Rectal smooth muscle tissue (tissue), 1 donor: ENCODE data around the gene RAB38.

Experiments used
- H3K27ac ChIP-seq: one replicate; pipeline ENCODE4 v1.7.0; 2013; ENCODE audit warnings: low read depth, low read length, inconsistent platforms
- H3K27me3 ChIP-seq: one replicate; pipeline ENCODE4 v1.7.0; 2013; ENCODE audit warnings: low read length; ENCODE audit not compliant: control insufficient read depth, insufficient read depth
- H3K36me3 ChIP-seq: one replicate; pipeline ENCODE4 v1.7.0; 2013; ENCODE audit warnings: low read length; ENCODE audit not compliant: control insufficient read depth, insufficient read depth
- H3K4me1 ChIP-seq: one replicate; pipeline ENCODE4 v1.7.0; 2013; ENCODE audit warnings: low read length; ENCODE audit not compliant: control insufficient read depth, insufficient read depth
- H3K4me3 ChIP-seq: one replicate; pipeline ENCODE4 v1.7.0; 2013; ENCODE audit warnings: low read length
- H3K9ac ChIP-seq: one replicate; pipeline ENCODE4 v1.7.0; 2013; ENCODE audit warnings: low read length

RAB38 gene

DNA sequence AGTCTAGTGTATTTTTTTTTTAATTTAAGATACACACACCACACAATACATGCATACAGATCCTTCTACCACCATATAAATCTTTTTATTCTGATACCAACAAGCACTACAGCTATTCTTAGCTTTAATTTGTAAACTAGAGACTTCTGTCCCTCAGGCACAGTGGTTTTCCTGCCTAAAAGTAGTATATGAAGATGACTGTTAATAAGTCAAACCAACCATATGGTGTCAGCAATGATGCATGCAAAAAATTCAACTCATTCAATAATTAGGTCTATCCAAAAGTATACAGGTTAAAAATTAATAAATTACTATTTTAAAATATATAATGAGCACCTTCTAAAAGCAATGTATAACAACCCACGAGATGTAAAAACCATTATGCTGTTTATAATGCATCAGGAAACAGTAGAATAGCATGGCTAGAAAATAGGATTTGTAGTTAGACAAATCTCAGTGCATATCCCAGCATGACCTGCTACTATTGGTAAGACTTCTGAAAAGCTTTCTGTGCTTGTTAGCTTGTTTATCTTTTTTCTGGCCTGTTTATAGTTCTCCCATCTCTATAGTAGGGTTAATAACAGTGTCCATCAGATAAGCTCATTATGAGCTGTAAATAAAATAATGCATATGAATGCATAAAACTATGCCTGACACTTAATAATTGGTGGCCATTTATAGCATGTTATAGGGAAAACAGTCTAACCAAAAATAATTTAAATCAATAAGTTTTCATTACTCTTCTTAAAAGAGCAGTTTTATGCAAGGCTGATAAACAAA lies 10.2 kb downstream of the RAB38 start:
- Histone ChIP-seq H3K27me3 (no peaks in the 10 kb centered on the region), H3K36me3 (no peaks in the 10 kb centered on the region)

GRCh38 chr11:88164320-88164719 lies 10.9 kb downstream of the RAB38 start:
- Histone ChIP-seq H3K9ac (no peak overlapping the region), H3K4me1 (no peaks in the 10 kb centered on the region), H3K4me3 (no peak overlapping the region), H3K36me3 (no peaks in the 10 kb centered on the region), H3K27me3 (no peaks in the 10 kb centered on the region), H3K27ac (no peak overlapping the region)

More for the DNA sequence above, 10.2 kb downstream of the RAB38 start:
- Histone ChIP-seq H3K9ac (no peak overlapping the region), H3K4me1 (no peaks in the 10 kb centered on the region), H3K4me3 (no peak overlapping the region), H3K27ac (no peak overlapping the region)

- no peak overlapping the region for H3K9ac ChIP-seq
- no peaks in the 10 kb centered on the region for H3K36me3 ChIP-seq
- no peak overlapping the region for H3K4me3 ChIP-seq
- no peaks in the 10 kb centered on the region for H3K27me3 ChIP-seq
- H3K27ac ChIP-seq, result no peak overlapping the region
- no peaks in the 10 kb centered on the region for H3K4me1 ChIP-seq
Measured at GRCh38 chr11:88158081-88158480, 17.2 kb downstream of the RAB38 start.

- Histone ChIP-seq H3K27ac (no peak overlapping the region), H3K4me1 (peaks cover 2% of the 10 kb centered on the region), H3K36me3 (no peaks in the 10 kb centered on the region)
Measured at GRCh38 chr11:88157370-88157769, 17.9 kb downstream of the RAB38 start.

DNA sequence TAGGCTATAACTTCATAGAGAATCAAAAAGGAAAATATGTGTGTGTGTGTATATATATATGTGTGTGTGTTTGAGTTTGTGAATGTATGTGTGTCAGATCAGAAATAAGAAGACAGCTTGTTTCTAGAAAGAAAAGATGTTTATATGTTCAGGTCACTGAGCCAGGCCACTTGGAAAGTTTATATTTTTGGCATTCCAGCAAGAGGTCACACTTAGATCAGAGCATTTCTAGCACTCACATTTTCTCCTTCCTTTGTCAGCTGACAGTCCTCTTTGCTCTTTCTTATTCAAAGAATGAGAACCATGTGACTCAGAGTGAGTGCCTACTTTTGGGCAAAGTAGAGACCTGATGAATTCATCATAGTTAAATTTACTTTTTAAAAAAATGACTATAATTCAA lies 22.9 kb downstream of the RAB38 start:
- Histone ChIP-seq H3K4me1 (peaks cover 3% of the 10 kb centered on the region), H3K36me3 (no peaks in the 10 kb centered on the region), H3K27me3 (no peaks in the 10 kb centered on the region), H3K27ac (no peak overlapping the region), H3K9ac (no peak overlapping the region), H3K4me3 (no peak overlapping the region)

More at GRCh38 chr11:88157370-88157769, 17.9 kb downstream of the RAB38 start:
- no peak overlapping the region for H3K9ac ChIP-seq
- no peak overlapping the region for H3K4me3 ChIP-seq
- no peaks in the 10 kb centered on the region for H3K27me3 ChIP-seq

- Histone ChIP-seq H3K4me3 (no peak overlapping the region), H3K27ac (no peak overlapping the region), H3K27me3 (no peaks in the 10 kb centered on the region), H3K36me3 (no peaks in the 10 kb centered on the region), H3K4me1 (peaks cover 3% of the 10 kb centered on the region), H3K9ac (no peak overlapping the region)
Measured at GRCh38 chr11:88151709-88152265, 23.5 kb downstream of the RAB38 start.

GRCh38 chr11:88146106-88146505 lies 29.1 kb downstream of the RAB38 start:
- Histone ChIP-seq H3K4me3 (no peak overlapping the region), H3K27me3 (no peaks in the 10 kb centered on the region), H3K4me1 (no peaks in the 10 kb centered on the region), H3K27ac (no peak overlapping the region), H3K9ac (no peak overlapping the region), H3K36me3 (no peaks in the 10 kb centered on the region)

GRCh38 chr11:88139865-88140264 lies 35.4 kb downstream of the RAB38 start:
- Histone ChIP-seq H3K9ac (no peak overlapping the region), H3K27me3 (no peaks in the 10 kb centered on the region), H3K4me1 (no peaks in the 10 kb centered on the region), H3K4me3 (no peak overlapping the region), H3K27ac (no peak overlapping the region), H3K36me3 (no peaks in the 10 kb centered on the region)

- H3K27ac ChIP-seq, result no peak overlapping the region
- H3K4me1 ChIP-seq, result no peaks in the 10 kb centered on the region
- no peaks in the 10 kb centered on the region for H3K27me3 ChIP-seq
Measured at GRCh38 chr11:88131764-88132470, 43.3 kb downstream of the RAB38 start.

GRCh38 chr11:88122956-88123355 lies 52.3 kb downstream of the RAB38 start:
- Histone ChIP-seq H3K36me3 (no peaks in the 10 kb centered on the region), H3K27ac (no peak overlapping the region), H3K27me3 (no peaks in the 10 kb centered on the region), H3K4me1 (no peaks in the 10 kb centered on the region), H3K4me3 (no peak overlapping the region), H3K9ac (no peak overlapping the region)

More at GRCh38 chr11:88131764-88132470, 43.3 kb downstream of the RAB38 start:
- Histone ChIP-seq H3K4me3 (no peak overlapping the region), H3K36me3 (no peaks in the 10 kb centered on the region), H3K9ac (no peak overlapping the region)

DNA sequence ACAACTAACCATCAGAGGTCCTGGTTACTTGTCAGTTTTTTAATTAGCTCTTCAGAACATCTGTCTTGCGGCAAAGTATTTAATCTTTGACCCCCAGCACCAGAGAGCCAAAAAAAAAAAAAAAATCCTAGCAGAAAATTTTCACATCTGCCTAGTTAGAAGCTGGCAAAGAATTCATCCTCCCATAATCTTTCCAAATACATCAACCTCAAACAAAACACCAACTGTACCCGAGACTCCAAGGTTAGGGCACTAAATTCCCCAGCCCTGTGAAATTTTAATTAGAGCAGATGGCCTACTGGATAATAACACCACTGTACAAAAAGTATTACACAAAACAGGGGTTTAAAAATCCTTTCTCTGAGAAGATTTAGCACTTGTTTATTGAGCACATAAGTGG lies 55.7 kb downstream of the RAB38 start:
- H3K36me3 ChIP-seq, result no peaks in the 10 kb centered on the region
- H3K4me1 ChIP-seq, result no peaks in the 10 kb centered on the region
- H3K27ac ChIP-seq, result no peak overlapping the region
- H3K4me3 ChIP-seq, result no peak overlapping the region
- H3K9ac ChIP-seq, result no peak overlapping the region
- H3K27me3 ChIP-seq, result no peaks in the 10 kb centered on the region

- Histone ChIP-seq H3K4me3 (no peak overlapping the region), H3K27me3 (no peaks in the 10 kb centered on the region), H3K4me1 (no peaks in the 10 kb centered on the region), H3K27ac (no peak overlapping the region), H3K36me3 (no peaks in the 10 kb centered on the region), H3K9ac (no peak overlapping the region)
Measured at GRCh38 chr11:88117281-88117858, 57.9 kb downstream of the RAB38 start.
